Endothelial cell (in vitro differentiated cells): Measurements from ENCODE around the gene PSMA2. TPM values are rescaled to one million over a fixed set of nuclear protein-coding genes. Genes with fewer than 3 reads are reported as not detected.

Source experiments
- DNase-seq: peaks from one replicate; pipeline ENCODE4 v3.0.0; 2021; ENCODE audit warnings: low spot score
- H3K27ac Mint-ChIP-seq: one replicate; pipeline ENCODE4 v1.8.0; 2021; ENCODE audit warnings: mixed read lengths, inconsistent platforms; ENCODE audit not compliant: unreplicated experiment
- H3K27me3 Mint-ChIP-seq: one replicate; pipeline ENCODE4 v1.8.0; 2021; ENCODE audit warnings: mild to moderate bottlenecking, moderate library complexity, mixed read lengths, inconsistent platforms; ENCODE audit not compliant: unreplicated experiment
- H3K36me3 Mint-ChIP-seq: one replicate; pipeline ENCODE4 v1.8.0; 2021; ENCODE audit warnings: mild to moderate bottlenecking, low read depth, mixed read lengths, inconsistent platforms; ENCODE audit not compliant: unreplicated experiment
- H3K4me1 Mint-ChIP-seq: one replicate; pipeline ENCODE4 v1.8.0; 2021; ENCODE audit warnings: mild to moderate bottlenecking, mixed read lengths, inconsistent platforms; ENCODE audit not compliant: unreplicated experiment
- H3K4me3 Mint-ChIP-seq: one replicate; pipeline ENCODE4 v1.8.0; 2021; ENCODE audit warnings: mild to moderate bottlenecking, mixed read lengths, inconsistent platforms; ENCODE audit not compliant: unreplicated experiment
- H3K9me3 Mint-ChIP-seq: one replicate; pipeline ENCODE4 v1.8.0; 2021; ENCODE audit warnings: mixed read lengths, inconsistent platforms; ENCODE audit not compliant: unreplicated experiment
- CTCF ChIP-seq: fragments of 200-600 bp; sonication (generic); IDR thresholded peaks from one replicate; pipeline ENCODE4 v1.5.0; 2021; ENCODE audit warnings: antibody characterized with exemption; ENCODE audit not compliant: unreplicated experiment
- total RNA-seq: library from RNA; stranded (reverse); fragmentation: NEBNext Ultra II Directional; extraction: Animal tissue kit (Norgen Biotek cat#: 25700); gene quantifications from one replicate; pipeline ENCODE4 v1.2.1, GENCODE V29; 2021; ENCODE audit not compliant: unreplicated experiment

PSMA2 gene
- total RNA-seq, 1 donor from 2014 or later, result 103 TPM

GRCh38 chr7:42934291-42934690 is 2.3 kb upstream of the PSMA2 start:
- Mint-ChIP-seq H3K27me3 (no peaks in the 10 kb centered on the region), H3K9me3 (no peaks in the 10 kb centered on the region), H3K4me1 (peaks cover 17% of the 10 kb centered on the region), H3K36me3 (no peaks in the 10 kb centered on the region), H3K4me3 (no peak overlapping the region), H3K27ac (no peak overlapping the region)
- DNase-seq, result no peak
- no peak for TF ChIP-seq CTCF

- Mint-ChIP-seq H3K9me3 (no peaks in the 10 kb centered on the region), H3K4me3 (peak overlapping the region; percentile 100), H3K27ac (peak overlapping the region; percentile 93), H3K36me3 (no peaks in the 10 kb centered on the region), H3K27me3 (no peaks in the 10 kb centered on the region), H3K4me1 (peaks cover 20% of the 10 kb centered on the region)
- TF ChIP-seq CTCF, result no peak
- no peak for DNase-seq
Observed at GRCh38 chr7:42932811-42933591, 1.0 kb upstream of the PSMA2 start.

- H3K36me3 Mint-ChIP-seq, result no peaks in the 10 kb centered on the region
Observed at GRCh38 chr7:42931447-42931833, 534 bp downstream of the PSMA2 start.

GRCh38 chr7:42930889-42931288 is 1.1 kb downstream of the PSMA2 start:
- H3K4me1 Mint-ChIP-seq, result peaks cover 20% of the 10 kb centered on the region
- no peak overlapping the region for H3K27ac Mint-ChIP-seq
- TF ChIP-seq CTCF, result no peak
- H3K9me3 Mint-ChIP-seq, result no peaks in the 10 kb centered on the region
- no peak for DNase-seq
- peak overlapping the region; percentile 100 for H3K4me3 Mint-ChIP-seq
- no peaks in the 10 kb centered on the region for H3K27me3 Mint-ChIP-seq
- peaks cover under 1% of the 10 kb centered on the region for H3K36me3 Mint-ChIP-seq

More at GRCh38 chr7:42931447-42931833, 534 bp downstream of the PSMA2 start:
- Mint-ChIP-seq H3K4me1 (peaks cover 20% of the 10 kb centered on the region), H3K4me3 (peak overlapping the region; percentile 100), H3K9me3 (no peaks in the 10 kb centered on the region), H3K27me3 (no peaks in the 10 kb centered on the region), H3K27ac (peak overlapping the region; percentile 93)
- DNase-seq, result no peak
- TF ChIP-seq CTCF, result no peak

GRCh38 chr7:42929449-42929848 is 2.5 kb downstream of the PSMA2 start:
- TF ChIP-seq CTCF, result no peak
- H3K36me3 Mint-ChIP-seq, result peaks cover 4% of the 10 kb centered on the region
- H3K4me3 Mint-ChIP-seq, result no peak overlapping the region
- no peak for DNase-seq
- H3K9me3 Mint-ChIP-seq, result no peaks in the 10 kb centered on the region
- H3K27me3 Mint-ChIP-seq, result no peaks in the 10 kb centered on the region
- H3K27ac Mint-ChIP-seq, result peak overlapping the region; percentile 10
- H3K4me1 Mint-ChIP-seq, result peaks cover 20% of the 10 kb centered on the region
